Stimulated activated CD8-positive, alpha-beta memory T cell treated with anti-CD3 and anti-CD28 coated beads, Interleukin-15, amount 100 ng/mL, for 1 hour (primary cell): ENCODE measurements around the gene PCSK5.
"Not testable (repeated sequence)": the region's sequence is repeated elsewhere in the genome, so short reads cannot be mapped to it uniquely, and the experiment has no call there.

ENCODE experiments used
- DNase-seq: peaks from one replicate; pipeline ENCODE4 v3.0.0-alpha.2; 2020; ENCODE audit warnings: low read depth

Gene PCSK5

GRCh38 chr9:76007935-76008334 is 117.5 kb downstream of the PCSK5 start:
- DNase-seq, result no peak

- DNase-seq, result no peak
Observed at GRCh38 chr9:76013809-76014208, 123.3 kb downstream of the PCSK5 start.

- DNase-seq, result no peak
Observed at GRCh38 chr9:76018235-76018634, 127.8 kb downstream of the PCSK5 start.

- DNase-seq, result no peak
Observed at GRCh38 chr9:76018761-76019160, 128.3 kb downstream of the PCSK5 start.

- no peak for DNase-seq
Observed at GRCh38 chr9:76020652-76021051, 130.2 kb downstream of the PCSK5 start.

- DNase-seq, result no peak
Observed at GRCh38 chr9:76022317-76022716, 131.8 kb downstream of the PCSK5 start.

GRCh38 chr9:76023715-76024195 is 133.3 kb downstream of the PCSK5 start:
- no peak for DNase-seq

- no peak for DNase-seq
Observed at GRCh38 chr9:76025286-76025685, 134.8 kb downstream of the PCSK5 start.

- DNase-seq, result no peak
Observed at GRCh38 chr9:76026796-76027195, 136.3 kb downstream of the PCSK5 start.

- no peak for DNase-seq
Observed at GRCh38 chr9:76027416-76027815, 136.9 kb downstream of the PCSK5 start.

- no peak for DNase-seq
Observed at GRCh38 chr9:76027861-76028260, 137.4 kb downstream of the PCSK5 start.

- DNase-seq, result no peak
Observed at GRCh38 chr9:76032038-76032796, 141.7 kb downstream of the PCSK5 start.

- DNase-seq, result no peak
Observed at GRCh38 chr9:76032797-76033373, 142.4 kb downstream of the PCSK5 start.

GRCh38 chr9:76034049-76034448 is 143.6 kb downstream of the PCSK5 start:
- no peak for DNase-seq

- DNase-seq, result no peak
Observed at GRCh38 chr9:76036762-76037161, 146.3 kb downstream of the PCSK5 start.

GRCh38 chr9:76037587-76038225 is 147.2 kb downstream of the PCSK5 start:
- no peak for DNase-seq

- no peak for DNase-seq
Observed at GRCh38 chr9:76038431-76038830, 148.0 kb downstream of the PCSK5 start.

- no peak for DNase-seq
Observed at GRCh38 chr9:76044266-76044819, 153.9 kb downstream of the PCSK5 start.

- DNase-seq, result no peak
Observed at GRCh38 chr9:76045221-76045620, 154.7 kb downstream of the PCSK5 start.

GRCh38 chr9:76049341-76049740 is 158.9 kb downstream of the PCSK5 start:
- no peak for DNase-seq

GRCh38 chr9:76067696-76068095 is 177.2 kb downstream of the PCSK5 start:
- DNase-seq, result no peak

GRCh38 chr9:76077537-76077936 is 187.1 kb downstream of the PCSK5 start:
- no peak for DNase-seq

GRCh38 chr9:76081281-76081680 is 190.8 kb downstream of the PCSK5 start:
- not testable (repeated sequence) for DNase-seq
